H9 (cell line): ENCODE results near the gene MARS1. TPM values are rescaled to one million over a fixed set of nuclear protein-coding genes. Genes with fewer than 3 reads are reported as not detected.
A peak's percentile ranks its signal among the peaks of the same experiment; 100 is the strongest.

Experiments
- DNase-seq: peaks from one replicate; pipeline ENCODE4 v3.0.0-alpha.2; 2017
- H2AFZ ChIP-seq: one replicate; pipeline ENCODE4 v1.6.1; 2013; ENCODE audit warnings: mild to moderate bottlenecking, low read length, control low read depth, moderate library complexity
- H2AK5ac ChIP-seq: 2 replicates; pipeline ENCODE4 v1.6.1; 2013; ENCODE audit warnings: low read length, control low read depth, mixed read lengths; ENCODE audit not compliant: insufficient read length
- H2BK120ac ChIP-seq: one replicate; pipeline ENCODE4 v1.6.1; 2013; ENCODE audit warnings: low read depth, mild to moderate bottlenecking, low read length, control low read depth, inconsistent platforms; ENCODE audit not compliant: poor library complexity, severe bottlenecking
- H2BK12ac ChIP-seq: 2 replicates; pipeline ENCODE4 v1.6.1; 2013; ENCODE audit warnings: low read length, control low read depth, mixed read lengths, low read depth; ENCODE audit not compliant: insufficient read length
- H2BK15ac ChIP-seq: 2 replicates; pipeline ENCODE4 v1.6.1; 2013; ENCODE audit warnings: low read depth, low read length, control low read depth
- H2BK20ac ChIP-seq: one replicate; pipeline ENCODE4 v1.6.1; 2013; ENCODE audit warnings: low read depth, mild to moderate bottlenecking, low read length, control low read depth, inconsistent platforms; ENCODE audit not compliant: poor library complexity, severe bottlenecking
- H2BK5ac ChIP-seq: 2 replicates; pipeline ENCODE4 v1.6.1; 2013; ENCODE audit warnings: low read length, control low read depth, mixed read lengths; ENCODE audit not compliant: insufficient read length
- H3K14ac ChIP-seq: 2 replicates; pipeline ENCODE4 v1.6.1; 2013; ENCODE audit warnings: low read length, control low read depth; ENCODE audit not compliant: insufficient read depth
- H3K18ac ChIP-seq: 2 replicates; pipeline ENCODE4 v1.6.1; 2013; ENCODE audit warnings: low read depth, mild to moderate bottlenecking, mixed read lengths, low read length, control low read depth; ENCODE audit not compliant: insufficient read length
- H3K23ac ChIP-seq: 2 replicates; pipeline ENCODE4 v1.6.1; 2013; ENCODE audit warnings: low read length, control low read depth, mixed read lengths, low read depth; ENCODE audit not compliant: insufficient read length
- H3K23me2 ChIP-seq: 2 replicates; pipeline ENCODE4 v1.6.1; 2013; ENCODE audit warnings: low read depth, mild to moderate bottlenecking, mixed read lengths, low read length, control low read depth; ENCODE audit not compliant: insufficient read length, poor library complexity, severe bottlenecking
- H3K27ac ChIP-seq: 2 replicates; pipeline ENCODE4 v1.5.1; 2013; ENCODE audit warnings: low read length, control low read depth, mixed read lengths, low read depth; ENCODE audit not compliant: insufficient read length
- H3K27me3 ChIP-seq: 2 replicates; pipeline ENCODE4 v1.6.1; 2013; ENCODE audit warnings: low read length, control low read depth, inconsistent platforms; ENCODE audit not compliant: insufficient read depth
- H3K4ac ChIP-seq: 2 replicates; pipeline ENCODE4 v1.6.1; 2013; ENCODE audit warnings: low read depth, mild to moderate bottlenecking, control low read depth, inconsistent platforms, low read length, moderate library complexity
- H3K4me1 ChIP-seq: 2 replicates; pipeline ENCODE4 v1.6.1; 2013; ENCODE audit warnings: low read length, control low read depth, inconsistent platforms; ENCODE audit not compliant: insufficient read depth
- H3K4me2 ChIP-seq: 2 replicates; pipeline ENCODE4 v1.6.1; 2013; ENCODE audit warnings: low read length, control low read depth, mixed read lengths; ENCODE audit not compliant: insufficient read length, insufficient read depth
- H3K56ac ChIP-seq: 2 replicates; pipeline ENCODE4 v1.6.1; 2013; ENCODE audit warnings: low read depth, mild to moderate bottlenecking, mixed read lengths, low read length, control low read depth; ENCODE audit not compliant: insufficient read length
- H3K79me1 ChIP-seq: 2 replicates; pipeline ENCODE4 v1.6.1; 2013; ENCODE audit warnings: low read depth, mild to moderate bottlenecking, moderate library complexity, low read length, control low read depth, inconsistent platforms; ENCODE audit not compliant: insufficient read depth, poor library complexity, severe bottlenecking
- H3K79me2 ChIP-seq: 2 replicates; pipeline ENCODE4 v1.6.1; 2013; ENCODE audit warnings: low read length, control low read depth, inconsistent platforms; ENCODE audit not compliant: insufficient read depth
- H3K9ac ChIP-seq: 2 replicates; pipeline ENCODE4 v1.6.1; 2013; ENCODE audit warnings: low read length, control low read depth, mixed read lengths; ENCODE audit not compliant: insufficient read length; ENCODE audit errors: extremely low read depth
- H3K9me3 ChIP-seq: one replicate; pipeline ENCODE4 v1.6.1; 2013; ENCODE audit warnings: low read depth, low read length, inconsistent platforms; ENCODE audit not compliant: control insufficient read depth
- H3T11ph ChIP-seq: one replicate; pipeline ENCODE4 v1.6.1; 2013; ENCODE audit warnings: mild to moderate bottlenecking, low read length, control low read depth, inconsistent platforms
- H4K20me1 ChIP-seq: one replicate; pipeline ENCODE4 v1.6.1; 2013; ENCODE audit not compliant: control insufficient read depth, insufficient read length, insufficient read depth
- H4K5ac ChIP-seq: 2 replicates; pipeline ENCODE4 v1.6.1; 2013; ENCODE audit warnings: low read depth, mild to moderate bottlenecking, mixed read lengths, low read length, control low read depth; ENCODE audit not compliant: insufficient read length
- H4K8ac ChIP-seq: replicated peaks from 2 replicates; pipeline ENCODE4 v1.6.1; 2013; ENCODE audit warnings: low read length, control low read depth, mixed read lengths, low read depth; ENCODE audit not compliant: insufficient read length
- H4K91ac ChIP-seq: 2 replicates; pipeline ENCODE4 v1.6.1; 2013; ENCODE audit warnings: low read depth, mild to moderate bottlenecking, moderate library complexity, mixed read lengths, low read length, control low read depth; ENCODE audit not compliant: insufficient read length
- H3K27ac Mint-ChIP-seq, 3 experiments: 2 replicates in 2 of 3; 3 replicates in 1 of 3; pipeline ENCODE4 v1.8.0; 2020 to 2021; ENCODE audit warnings: mixed read lengths in 3 of 3, mild to moderate bottlenecking in 1 of 3, moderate library complexity in 1 of 3
- H3K27me3 Mint-ChIP-seq: 2 replicates; pipeline ENCODE4 v1.8.0; 2021; ENCODE audit warnings: low read depth, mild to moderate bottlenecking, moderate library complexity, mixed read lengths
- H3K36me3 Mint-ChIP-seq, 3 experiments: 2 replicates in 2 of 3; 3 replicates in 1 of 3; pipeline ENCODE4 v1.8.0; 2020 to 2021; ENCODE audit warnings: low read depth in 3 of 3, mixed read lengths in 3 of 3; ENCODE audit not compliant: insufficient read depth in 1 of 3
- H3K4me1 Mint-ChIP-seq, 2 experiments: 2 replicates each; pipeline ENCODE4 v1.8.0; 2020; ENCODE audit warnings: mixed read lengths in 2 of 2
- H3K4me3 Mint-ChIP-seq, 2 experiments: 2 replicates in 1 of 2; 3 replicates in 1 of 2; pipeline ENCODE4 v1.8.0; 2020 to 2021; ENCODE audit warnings: mild to moderate bottlenecking in 2 of 2, mixed read lengths in 2 of 2, moderate library complexity in 1 of 2
- H3K9me3 Mint-ChIP-seq, 2 experiments: 2 replicates in 1 of 2; 3 replicates in 1 of 2; pipeline ENCODE4 v1.8.0; 2020; ENCODE audit warnings: mild to moderate bottlenecking in 2 of 2, mixed read lengths in 2 of 2, moderate library complexity in 1 of 2
- WGBS: extraction: QIAGEN DNeasy Blood & Tissue Kit; methylation state at CpG from one replicate; pipeline ENCODE4 v1.1.7; 2013; ENCODE audit warnings: missing lambda C conversion rate, low lambda C conversion rate, mixed read lengths; ENCODE audit not compliant: insufficient read length; ENCODE audit errors: extremely low coverage; 5-methylcytosine and 5-hydroxymethylcytosine counted together
- total RNA-seq: library from RNA; stranded (reverse); gene quantifications from 2 replicates; pipeline ENCODE4 v1.2.1, GENCODE V29; 2021
- TF ChIP-seq, protein P1 (sequence below): fragments of 200-600 bp; sonication (generic); conservative IDR thresholded peaks from 3 replicates; pipeline ENCODE4 v1.8.0; 2021; ENCODE audit warnings: antibody characterized with exemption, mild to moderate bottlenecking

The MARS1 gene
- total RNA-seq, 1 experiment from 2014 or later: 368 TPM

DNA sequence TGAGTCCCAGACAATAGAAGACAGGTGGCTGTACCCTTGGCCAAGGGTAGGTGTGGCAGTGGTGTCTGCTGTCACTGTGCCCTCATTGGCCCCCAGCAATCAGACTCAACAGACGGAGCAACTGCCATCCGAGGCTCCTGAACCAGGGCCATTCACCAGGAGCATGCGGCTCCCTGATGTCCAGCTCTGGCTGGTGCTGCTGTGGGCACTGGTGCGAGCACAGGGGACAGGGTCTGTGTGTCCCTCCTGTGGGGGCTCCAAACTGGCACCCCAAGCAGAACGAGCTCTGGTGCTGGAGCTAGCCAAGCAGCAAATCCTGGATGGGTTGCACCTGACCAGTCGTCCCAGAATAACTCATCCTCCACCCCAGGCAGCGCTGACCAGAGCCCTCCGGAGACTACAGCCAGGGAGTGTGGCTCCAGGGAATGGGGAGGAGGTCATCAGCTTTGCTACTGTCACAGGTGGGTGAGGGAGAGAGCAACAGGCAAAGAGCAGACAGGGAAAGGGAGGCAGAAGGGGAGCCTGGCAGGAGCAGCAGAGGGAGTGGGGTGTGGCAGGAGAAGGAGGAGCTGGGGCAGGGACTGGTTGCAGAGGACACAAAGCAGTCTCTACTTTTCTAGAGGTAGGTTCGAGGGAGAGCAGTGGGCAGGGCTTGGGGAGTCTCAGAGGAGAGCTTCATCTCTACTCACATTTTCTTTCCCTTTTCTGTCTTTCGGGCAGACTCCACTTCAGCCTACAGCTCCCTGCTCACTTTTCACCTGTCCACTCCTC, 32.3 kb upstream of the MARS1 start:
- Histone ChIP-seq H2BK12ac (no peak overlapping the region), H3K56ac (no peak overlapping the region), H2AFZ (no peak overlapping the region), H3K4ac (no peak overlapping the region), H3T11ph (no peak overlapping the region), H3K4me2 (peak overlapping the region; percentile 84), H4K8ac (no peak overlapping the region), H4K91ac (no peak overlapping the region), H2AK5ac (no peak overlapping the region), H3K23me2 (peaks cover 29% of the 10 kb centered on the region), H3K79me1 (no peaks in the 10 kb centered on the region), H3K27ac (no peak overlapping the region), H4K5ac (no peak overlapping the region), H3K23ac (no peak overlapping the region), H4K20me1 (no peaks in the 10 kb centered on the region), H2BK15ac (no peak overlapping the region), H3K4me1 (no peaks in the 10 kb centered on the region; the same call in 1 of the 2 replicates), H3K18ac (peak overlapping the region; percentile 71), H3K9me3 (no peaks in the 10 kb centered on the region), H3K79me2 (no peaks in the 10 kb centered on the region), H3K9ac (peak overlapping the region; percentile 20), H2BK20ac (no peak overlapping the region), H2BK5ac (no peak overlapping the region), H3K14ac (peak overlapping the region; percentile 55), H2BK120ac (no peak overlapping the region), H3K27me3 (no peaks in the 10 kb centered on the region)
- WGBS: no CpG with 5 or more reads among the region's 10 CpGs
- Mint-ChIP-seq H3K27ac (peak overlapping the region; percentile 55 to 97 (median 86); a peak in 6 of 7 replicates), H3K9me3 (no peaks in the 10 kb centered on the region), H3K4me3 (peak overlapping the region; percentile 69 to 84), H3K4me1 (peaks cover 47 to 59% of the 10 kb centered on the region in 2 experiments), H3K36me3 (no peaks in the 10 kb centered on the region; a peak in 2 of 7 replicates), H3K27me3 (peaks cover 4% of the 10 kb centered on the region)
- TF ChIP-seq, protein P1, sequence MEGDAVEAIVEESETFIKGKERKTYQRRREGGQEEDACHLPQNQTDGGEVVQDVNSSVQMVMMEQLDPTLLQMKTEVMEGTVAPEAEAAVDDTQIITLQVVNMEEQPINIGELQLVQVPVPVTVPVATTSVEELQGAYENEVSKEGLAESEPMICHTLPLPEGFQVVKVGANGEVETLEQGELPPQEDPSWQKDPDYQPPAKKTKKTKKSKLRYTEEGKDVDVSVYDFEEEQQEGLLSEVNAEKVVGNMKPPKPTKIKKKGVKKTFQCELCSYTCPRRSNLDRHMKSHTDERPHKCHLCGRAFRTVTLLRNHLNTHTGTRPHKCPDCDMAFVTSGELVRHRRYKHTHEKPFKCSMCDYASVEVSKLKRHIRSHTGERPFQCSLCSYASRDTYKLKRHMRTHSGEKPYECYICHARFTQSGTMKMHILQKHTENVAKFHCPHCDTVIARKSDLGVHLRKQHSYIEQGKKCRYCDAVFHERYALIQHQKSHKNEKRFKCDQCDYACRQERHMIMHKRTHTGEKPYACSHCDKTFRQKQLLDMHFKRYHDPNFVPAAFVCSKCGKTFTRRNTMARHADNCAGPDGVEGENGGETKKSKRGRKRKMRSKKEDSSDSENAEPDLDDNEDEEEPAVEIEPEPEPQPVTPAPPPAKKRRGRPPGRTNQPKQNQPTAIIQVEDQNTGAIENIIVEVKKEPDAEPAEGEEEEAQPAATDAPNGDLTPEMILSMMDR: no peak
- DNase-seq: no peak
